Kidney epithelial cell (primary cell): Measurements from ENCODE around the gene PAM. TPM values are rescaled to one million over a fixed set of nuclear protein-coding genes. Genes with fewer than 3 reads are reported as not detected.
"Not testable (repeated sequence)": the region's sequence is repeated elsewhere in the genome, so short reads cannot be mapped to it uniquely, and the experiment has no call there.

Experiments used
- DNase-seq: peaks from one replicate; pipeline ENCODE4 v3.0.0-alpha.2; 2010; ENCODE audit warnings: low read depth
- H3K27me3 ChIP-seq: 2 replicates; pipeline ENCODE4 v1.6.0; 2011; ENCODE audit warnings: low read length; ENCODE audit not compliant: control insufficient read depth, insufficient read depth
- H3K36me3 ChIP-seq: 2 replicates; pipeline ENCODE4 v1.5.1; 2011; ENCODE audit warnings: low read length; ENCODE audit not compliant: control insufficient read depth, insufficient read depth
- H3K4me3 ChIP-seq: 2 replicates; pipeline ENCODE4 v1.5.1; 2011; ENCODE audit warnings: low read depth, mild to moderate bottlenecking, control low read depth, low read length
- CTCF ChIP-seq: IDR thresholded peaks from 2 replicates; pipeline ENCODE4 v1.5.1; 2011; ENCODE audit warnings: mild to moderate bottlenecking, moderate library complexity, low read length, control low read depth, inconsistent platforms; ENCODE audit not compliant: insufficient read depth, poor library complexity, severe bottlenecking
- total RNA-seq: library from RNA; depleted of rRNA; stranded (reverse); fragments of >200 nt; gene quantifications from 2 replicates; pipeline ENCODE4 v1.2.3, GENCODE V29; 2015

PAM gene
- total RNA-seq, 1 donor from 2014 or later, result 95.9 TPM

GRCh38 chr5:103060424-103060954 lies 305.4 kb downstream of the PAM start:
- no peaks in the 10 kb centered on the region for H3K36me3 ChIP-seq
- TF ChIP-seq CTCF, result no peak
- DNase-seq, result no peak
- no peaks in the 10 kb centered on the region for H3K27me3 ChIP-seq
- H3K4me3 ChIP-seq, result no peak overlapping the region

GRCh38 chr5:103066326-103066725 lies 311.2 kb downstream of the PAM start:
- no peak for DNase-seq
- no peak for TF ChIP-seq CTCF

GRCh38 chr5:103073500-103073899 lies 318.4 kb downstream of the PAM start:
- not testable (repeated sequence) for DNase-seq

More at GRCh38 chr5:103066326-103066725, 311.2 kb downstream of the PAM start:
- no peak overlapping the region for H3K4me3 ChIP-seq
- H3K36me3 ChIP-seq, result no peaks in the 10 kb centered on the region
- no peaks in the 10 kb centered on the region for H3K27me3 ChIP-seq

GRCh38 chr5:103075442-103075841 lies 320.3 kb downstream of the PAM start:
- Histone ChIP-seq H3K36me3 (no peaks in the 10 kb centered on the region), H3K4me3 (no peak overlapping the region), H3K27me3 (no peaks in the 10 kb centered on the region)
- TF ChIP-seq CTCF, result no peak
- DNase-seq, result no peak

More at GRCh38 chr5:103073500-103073899, 318.4 kb downstream of the PAM start:
- not testable (repeated sequence) for H3K4me3 ChIP-seq, H3K27me3 ChIP-seq, H3K36me3 ChIP-seq
